HCT116 (cell line): Measurements from ENCODE around the gene ABCB6. TPM values are rescaled to one million over a fixed set of nuclear protein-coding genes. Genes with fewer than 3 reads are reported as not detected.
A peak's percentile ranks its signal among the peaks of the same experiment; 100 is the strongest.

ENCODE experiments used
- ATAC-seq: fragments of 200-7000 bp; cut with Tn5 transposase; 2 replicates; pipeline ENCODE4 v1.9.1; 2020; ENCODE audit warnings: mild to moderate bottlenecking, moderate library complexity
- BruUV-seq: library from RNA; stranded (reverse); fragments of 400-500 nt; replicated peaks from 2 replicates; lab custom pipeline; 2021; lab: Mats Ljungman, UMichigan
- CTCF ChIA-PET: fragments of 300-600 bp; sonication (Branson Sonifier 250); formaldehyde crosslinking; loops from one replicate; lab custom pipeline; 2021; ENCODE audit warnings: antibody characterized with exemption; lab: Charles Lee
- POLR2A ChIA-PET: fragments of 300-600, 350-600 bp; sonication (Branson Sonifier 250); formaldehyde crosslinking; loops from one replicate; lab custom pipeline; 2021; ENCODE audit warnings: antibody characterized with exemption; lab: Charles Lee
- RAD21 ChIA-PET, 2 experiments: fragments of 300-600 bp; sonication (Branson Sonifier 250); formaldehyde crosslinking; loops; one replicate each; lab custom pipeline; 2023; ENCODE audit warnings: low total read pairs in 2 of 2; ENCODE audit not compliant: uncharacterized antibody in 2 of 2, unreplicated experiment in 2 of 2, low non-redundant PET in 1 of 2; lab: Charles Lee
- DNase-seq: peaks from one replicate; pipeline ENCODE4 v3.0.0-alpha.2; 2010; ENCODE audit warnings: low read depth, low spot score
- H2AFZ ChIP-seq: fragments of 200-600 bp; shearing (Covaris generic), sonication (generic); 2 replicates; pipeline ENCODE4 v1.6.1; 2017; ENCODE audit warnings: low read depth, mixed run types, mixed read lengths, antibody characterized with exemption, low read length; ENCODE audit not compliant: poor library complexity, severe bottlenecking
- H3K27ac ChIP-seq: 2 replicates; pipeline ENCODE4 v1.5.1; 2012; ENCODE audit warnings: low read depth, low read length
- H3K27me3 ChIP-seq: fragments of 200-600 bp; sonication (generic); 2 replicates; pipeline ENCODE4 v1.6.1; 2016; ENCODE audit warnings: mixed run types, low read length, mixed read lengths; ENCODE audit not compliant: insufficient read depth
- H3K36me3 ChIP-seq, 2 experiments: fragments of 200-500 bp in 1 of 2; fragments of 200-600 bp in 1 of 2; sonication (Bioruptor generic) in 1 of 2; sonication (generic) in 1 of 2; 2 replicates each; pipeline versions ENCODE4 v1.5.1 to v1.6.1; 2014 to 2016; ENCODE audit warnings: low read length in 2 of 2, inconsistent platforms in 1 of 2, mixed read lengths in 1 of 2, mixed run types in 1 of 2; ENCODE audit not compliant: insufficient read depth in 2 of 2, control insufficient read depth in 1 of 2
- H3K4me1 ChIP-seq, 2 experiments: fragments of 200-600 bp in 1 of 2; sonication (generic) in 1 of 2; 2 replicates each; pipeline versions ENCODE4 v1.5.1 to v1.6.1; 2012 to 2017; ENCODE audit warnings: low read length in 2 of 2, inconsistent platforms in 1 of 2, mild to moderate bottlenecking in 1 of 2, mixed read lengths in 1 of 2, mixed run types in 1 of 2, moderate library complexity in 1 of 2; ENCODE audit not compliant: insufficient read depth in 2 of 2, control insufficient read depth in 1 of 2
- H3K4me2 ChIP-seq: fragments of 200-600 bp; sonication (generic); 2 replicates; pipeline ENCODE4 v1.6.1; 2017; ENCODE audit warnings: mixed run types, low read length, mixed read lengths
- H3K4me3 ChIP-seq, 2 experiments: fragments of 200-600 bp in 1 of 2; sonication (generic) in 1 of 2; replicated peaks in 1 of 2; 2 replicates each; pipeline ENCODE4 v1.5.1; 2011 to 2016; ENCODE audit warnings: low read length in 2 of 2, control low read depth in 1 of 2, low read depth in 1 of 2, mild to moderate bottlenecking in 1 of 2, mixed read lengths in 1 of 2, mixed run types in 1 of 2
- H3K79me2 ChIP-seq: fragments of 200-600 bp; sonication (generic); 2 replicates; pipeline ENCODE4 v1.6.1; 2017; ENCODE audit warnings: mild to moderate bottlenecking, mixed run types, low read length, moderate library complexity, mixed read lengths; ENCODE audit not compliant: insufficient read depth
- H3K9ac ChIP-seq: fragments of 200-600 bp; sonication (generic); 2 replicates; pipeline ENCODE4 v1.6.1; 2016; ENCODE audit warnings: low read length, mixed read lengths
- H3K9me2 ChIP-seq: fragments of 200-600 bp; sonication (generic), shearing (Covaris generic); 2 replicates; pipeline ENCODE4 v1.6.1; 2017; ENCODE audit warnings: mixed run types, mild to moderate bottlenecking, moderate library complexity; ENCODE audit not compliant: insufficient read depth
- H3K9me3 ChIP-seq, 2 experiments: fragments of 200-500 bp in 1 of 2; fragments of 200-600 bp in 1 of 2; sonication (Bioruptor generic) in 1 of 2; sonication (generic) in 1 of 2; 2 replicates each; pipeline ENCODE4 v1.6.1; 2014 to 2017; ENCODE audit warnings: low read length in 2 of 2, mixed read lengths in 2 of 2, inconsistent platforms in 1 of 2, low read depth in 1 of 2, mild to moderate bottlenecking in 1 of 2, mixed run types in 1 of 2, moderate library complexity in 1 of 2; ENCODE audit not compliant: control insufficient read depth in 1 of 2, insufficient read depth in 1 of 2
- H4K20me1 ChIP-seq: fragments of 200-600 bp; sonication (generic), shearing (Covaris generic); 2 replicates; pipeline ENCODE4 v1.6.1; 2017; ENCODE audit warnings: mixed run types, mild to moderate bottlenecking, moderate library complexity; ENCODE audit not compliant: insufficient read depth
- ELF1 ChIP-seq: IDR thresholded peaks from 2 replicates; pipeline ENCODE4 v1.6.1; 2012; ENCODE audit warnings: low read depth, borderline replicate concordance
- EZH2 ChIP-seq: fragments of 200-600 bp; sonication (generic); IDR thresholded peaks from 2 replicates; pipeline ENCODE4 v1.6.1; 2017; ENCODE audit warnings: antibody characterized with exemption, mixed run types
- JUND ChIP-seq: IDR thresholded peaks from 2 replicates; pipeline ENCODE4 v1.6.1; 2012
- MAX ChIP-seq: IDR thresholded peaks from 2 replicates; pipeline ENCODE4 v1.6.1; 2012
- RAD21 ChIP-seq: IDR thresholded peaks from 2 replicates; pipeline ENCODE4 v1.6.1; 2012; ENCODE audit warnings: low read depth, mild to moderate bottlenecking
- SP1 ChIP-seq: IDR thresholded peaks from 2 replicates; pipeline ENCODE4 v1.6.1; 2012; ENCODE audit warnings: low read depth
- TCF7L2 ChIP-seq: IDR thresholded peaks from 2 replicates; pipeline ENCODE4 v1.7.0; 2011; ENCODE audit warnings: borderline replicate concordance, inconsistent platforms; ENCODE audit not compliant: insufficient read depth, insufficient read length; ENCODE audit errors: extremely low read depth
- YY1 ChIP-seq: IDR thresholded peaks from 2 replicates; pipeline ENCODE4 v1.6.1; 2011; ENCODE audit warnings: low read length, low read depth, moderate library complexity, mild to moderate bottlenecking; ENCODE audit not compliant: insufficient replicate concordance; ENCODE audit errors: extremely low read depth
- ZBTB33 ChIP-seq: IDR thresholded peaks from 2 replicates; pipeline ENCODE4 v1.6.1; 2011; ENCODE audit warnings: mild to moderate bottlenecking, low read length, moderate library complexity; ENCODE audit not compliant: insufficient replicate concordance; ENCODE audit errors: extremely low read depth
- intact Hi-C: fragments of 100-400 bp; cut with micrococcal nuclease; formaldehyde crosslinking; loops from 2 replicates; pipeline ENCODE4 v1.10.0; 2022
- total RNA-seq: library from RNA; stranded (reverse); gene quantifications from one replicate; pipeline ENCODE4 v1.2.1, GENCODE V29; 2021; ENCODE audit not compliant: unreplicated experiment
- TF ChIP-seq, protein P1 (sequence below): IDR thresholded peaks from 2 replicates; pipeline ENCODE4 v1.6.1; 2012; ENCODE audit warnings: low read depth

Gene ABCB6
- total RNA-seq, 1 experiment from 2014 or later, result 24.5 TPM

GRCh38 chr2:219230059-219230540 lies 11.3 kb upstream of the ABCB6 start:
- Histone ChIP-seq H3K36me3 (peaks cover 24 to 35% of the 10 kb centered on the region in 2 experiments; a peak in 3 of 4 replicates), H3K4me1 (peaks cover 6 to 18% of the 10 kb centered on the region in 2 experiments; a peak in 3 of 4 replicates), H3K4me3 (peak overlapping the region; percentile 79 to 98), H3K4me2 (peak overlapping the region; percentile 95), H3K27ac (peak overlapping the region; percentile 69), H2AFZ (no peak overlapping the region), H3K9me3 (no peaks in the 10 kb centered on the region), H3K27me3 (no peaks in the 10 kb centered on the region), H4K20me1 (no peaks in the 10 kb centered on the region), H3K9me2 (no peaks in the 10 kb centered on the region), H3K9ac (peak overlapping the region; percentile 85), H3K79me2 (peaks cover 27% of the 10 kb centered on the region)
- ChIA-PET CTCF (interaction anchor here (0.9 to 2.4 kb wide), 3 partner anchors 45 to 250 kb away, joined by 3 to 12 read pairs (median 3); no protein-coding TSS in a partner anchor), RAD21 (no interaction called here), POLR2A (interaction anchor here (1.3 to 1.9 kb wide), 2 partner anchors 19 to 23 kb away, joined by 4 read pairs; no protein-coding TSS in a partner anchor)
- TF ChIP-seq TCF7L2 (no peak), MAX (peak; percentile 53), RAD21 (no peak), ELF1 (no peak), JUND (0 out of 2 replicates have a peak, but pooled peaks have one; percentile 8)
- DNase-seq (no peak), ATAC-seq (peak; percentile 16)
- intact Hi-C loops, result no loop called here
- TSS peak; percentile 76 for BruUV-seq

GRCh38 chr2:219229305-219230058 lies 10.7 kb upstream of the ABCB6 start, which contains the start of the genes ANKZF1 and ATG9A:
TSS of gene ANKZF1 (plus strand) at chr2:219229806. CDS start at chr2:219230258, 452 bp downstream.
TSS of gene ATG9A (minus strand) at chr2:219229636. CDS start at chr2:219228024, 1,612 bp downstream.
- no peak within 1 kb of the TSS for H2AFZ ChIP-seq
- ChIA-PET POLR2A (interaction anchor here (1.0 to 1.9 kb wide), 4 partner anchors 16 to 45 kb away, joined by 3 to 7 read pairs (median 4); partner anchors contain the start of genes GLB1L and STK16), RAD21 (no interaction called here), CTCF (interaction anchor here (0.9 to 2.4 kb wide), 3 partner anchors 45 to 249 kb away, joined by 3 to 12 read pairs (median 3); no protein-coding TSS in a partner anchor)
- H3K4me3 ChIP-seq, result peak within 1 kb of the TSS; percentile 79 to 98
- H3K27ac ChIP-seq, result peak within 1 kb of the TSS; percentile 78
- ATAC-seq, result peak; percentile 98
- H3K9me3 ChIP-seq, result no peaks in the 10 kb centered on the region
- peaks cover 27% of the 10 kb centered on the region for H3K79me2 ChIP-seq
- no peaks in the 10 kb centered on the region for H3K27me3 ChIP-seq
- no peaks in the 10 kb centered on the region for H4K20me1 ChIP-seq
- peak; percentile 96 for DNase-seq
- intact Hi-C loops, result loop anchor here (1.0 to 5.0 kb wide), 2 partner anchors 45 to 68 kb away; no protein-coding TSS in a partner anchor
- H3K9me2 ChIP-seq, result no peaks in the 10 kb centered on the region
- peak within 1 kb of the TSS; percentile 85 for H3K9ac ChIP-seq
- H3K36me3 ChIP-seq, result peaks cover 21 to 35% of the 10 kb centered on the region in 2 experiments; a peak in 3 of 4 replicates
- peaks cover 6 to 18% of the 10 kb centered on the region in 2 experiments; a peak in 3 of 4 replicates for H3K4me1 ChIP-seq
- H3K4me2 ChIP-seq, result peak within 1 kb of the TSS; percentile 95
- BruUV-seq, result no TSS peak
- no peak for TF ChIP-seq RAD21
- TF ChIP-seq, protein P1, sequence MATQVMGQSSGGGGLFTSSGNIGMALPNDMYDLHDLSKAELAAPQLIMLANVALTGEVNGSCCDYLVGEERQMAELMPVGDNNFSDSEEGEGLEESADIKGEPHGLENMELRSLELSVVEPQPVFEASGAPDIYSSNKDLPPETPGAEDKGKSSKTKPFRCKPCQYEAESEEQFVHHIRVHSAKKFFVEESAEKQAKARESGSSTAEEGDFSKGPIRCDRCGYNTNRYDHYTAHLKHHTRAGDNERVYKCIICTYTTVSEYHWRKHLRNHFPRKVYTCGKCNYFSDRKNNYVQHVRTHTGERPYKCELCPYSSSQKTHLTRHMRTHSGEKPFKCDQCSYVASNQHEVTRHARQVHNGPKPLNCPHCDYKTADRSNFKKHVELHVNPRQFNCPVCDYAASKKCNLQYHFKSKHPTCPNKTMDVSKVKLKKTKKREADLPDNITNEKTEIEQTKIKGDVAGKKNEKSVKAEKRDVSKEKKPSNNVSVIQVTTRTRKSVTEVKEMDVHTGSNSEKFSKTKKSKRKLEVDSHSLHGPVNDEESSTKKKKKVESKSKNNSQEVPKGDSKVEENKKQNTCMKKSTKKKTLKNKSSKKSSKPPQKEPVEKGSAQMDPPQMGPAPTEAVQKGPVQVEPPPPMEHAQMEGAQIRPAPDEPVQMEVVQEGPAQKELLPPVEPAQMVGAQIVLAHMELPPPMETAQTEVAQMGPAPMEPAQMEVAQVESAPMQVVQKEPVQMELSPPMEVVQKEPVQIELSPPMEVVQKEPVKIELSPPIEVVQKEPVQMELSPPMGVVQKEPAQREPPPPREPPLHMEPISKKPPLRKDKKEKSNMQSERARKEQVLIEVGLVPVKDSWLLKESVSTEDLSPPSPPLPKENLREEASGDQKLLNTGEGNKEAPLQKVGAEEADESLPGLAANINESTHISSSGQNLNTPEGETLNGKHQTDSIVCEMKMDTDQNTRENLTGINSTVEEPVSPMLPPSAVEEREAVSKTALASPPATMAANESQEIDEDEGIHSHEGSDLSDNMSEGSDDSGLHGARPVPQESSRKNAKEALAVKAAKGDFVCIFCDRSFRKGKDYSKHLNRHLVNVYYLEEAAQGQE, result no peak
- TF ChIP-seq ZBTB33, result peak; percentile 76
- TF ChIP-seq TCF7L2, result no peak
- peak; percentile 58 for TF ChIP-seq YY1
- TF ChIP-seq JUND, result no peak; the same call in 1 of the 2 replicates
- no peak for TF ChIP-seq EZH2
- TF ChIP-seq SP1, result peak; percentile 98
